NCI-H2196 treated with DMSO at 0.1 percent for 48 hours (cell line): ENCODE results near the gene POPDC2.
"Not testable (repeated sequence)": the region's sequence is repeated elsewhere in the genome, so short reads cannot be mapped to it uniquely, and the experiment has no call there.

Source experiments
- DNase-seq: peaks from one replicate; lab custom pipeline; 2025; ENCODE audit not compliant: unreplicated experiment; lab: John Stamatoyannopoulos, UW

Gene POPDC2

GRCh38 chr3:119616056-119616455 lies 44.3 kb downstream of the POPDC2 start:
- DNase-seq = no peak

- DNase-seq = no peak
Measured at GRCh38 chr3:119613872-119614271, 46.5 kb downstream of the POPDC2 start.

GRCh38 chr3:119613201-119613600 lies 47.2 kb downstream of the POPDC2 start:
- no peak for DNase-seq

GRCh38 chr3:119611664-119612063 lies 48.7 kb downstream of the POPDC2 start:
- DNase-seq = no peak

GRCh38 chr3:119609301-119609700 lies 51.1 kb downstream of the POPDC2 start:
- DNase-seq = no peak

GRCh38 chr3:119608405-119609000 lies 51.9 kb downstream of the POPDC2 start:
- no peak for DNase-seq

- DNase-seq = no peak
Measured at GRCh38 chr3:119604878-119605277, 55.5 kb downstream of the POPDC2 start.

- DNase-seq = no peak
Measured at GRCh38 chr3:119602676-119603075, 57.7 kb downstream of the POPDC2 start.

GRCh38 chr3:119601154-119601553 lies 59.2 kb downstream of the POPDC2 start:
- DNase-seq = no peak

- DNase-seq = no peak
Measured at GRCh38 chr3:119600732-119601131, 59.7 kb downstream of the POPDC2 start.

GRCh38 chr3:119599558-119600174 lies 60.7 kb downstream of the POPDC2 start:
- no peak for DNase-seq

GRCh38 chr3:119598410-119599098 lies 61.8 kb downstream of the POPDC2 start:
- no peak for DNase-seq

GRCh38 chr3:119597548-119598288 lies 62.7 kb downstream of the POPDC2 start, which contains the start of gene PLA1A:
Gene PLA1A (plus strand): TSS chr3:119597885. CDS start chr3:119597914, 29 bp downstream.
- DNase-seq = no peak

- no peak for DNase-seq
Measured at GRCh38 chr3:119596398-119596797, 64.0 kb downstream of the POPDC2 start.

- DNase-seq = no peak
Measured at GRCh38 chr3:119595639-119596334, 64.6 kb downstream of the POPDC2 start.

- DNase-seq = not testable (repeated sequence)
Measured at GRCh38 chr3:119594929-119595328, 65.5 kb downstream of the POPDC2 start.

GRCh38 chr3:119594066-119594465 lies 66.3 kb downstream of the POPDC2 start:
- DNase-seq = no peak

- DNase-seq = no peak
Measured at GRCh38 chr3:119592861-119593260, 67.5 kb downstream of the POPDC2 start.
